ENCODE results near the gene PLOD2.
A peak's percentile ranks its signal among the peaks of the same experiment; 100 is the strongest.

Gene PLOD2

DNA sequence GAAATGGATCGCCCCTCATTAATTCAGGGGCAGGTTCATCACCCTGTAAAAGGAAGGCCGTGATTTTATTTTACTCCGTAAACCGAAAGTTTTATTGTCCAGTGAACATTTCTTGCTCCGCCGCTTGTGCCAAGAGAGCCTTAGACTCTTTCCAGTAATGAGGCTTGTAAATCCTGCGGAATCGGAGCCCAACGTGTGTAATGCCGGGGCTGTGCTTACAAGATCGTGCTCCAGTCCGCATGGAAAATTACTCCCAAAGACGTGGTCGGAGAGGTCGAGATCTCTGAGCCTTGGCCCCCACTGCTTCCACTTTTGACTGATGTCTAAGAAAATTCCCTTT is 649 bp upstream of the PLOD2 start:
- Histone ChIP-seq H3K4ac (ENCODE audit: low read depth in 1 of 2, low read length in 2 of 2) (peak overlapping the region; percentile 22 to 24), H2AK5ac (ENCODE audit: low read length, severe bottlenecking) (peak overlapping the region; percentile 13), H3K4me3 (ENCODE audit: insufficient read depth in 1 of 2, low read depth in 1 of 2, low read length in 2 of 2) (peak overlapping the region; percentile 91 to 95), H4K91ac (ENCODE audit: low read length) (peak overlapping the region; percentile 25), H2BK15ac (ENCODE audit: low read depth, poor library complexity, severe bottlenecking) (no peak overlapping the region), H3K27ac (ENCODE audit: low read length, poor library complexity, severe bottlenecking) (peak overlapping the region; percentile 84), H2BK12ac (ENCODE audit: low read length in 2 of 2) (peak overlapping the region; percentile 40 to 48), H3K14ac (ENCODE audit: low read length in 2 of 2) (no peak overlapping the region), H2AFZ (ENCODE audit: low read depth, low read length) (peak overlapping the region; percentile 68), H3K36me3 (ENCODE audit: control insufficient read depth in 1 of 2, insufficient read depth in 2 of 2, low read depth in 1 of 2, low read length in 2 of 2) (no peaks in the 10 kb centered on the region), H3K79me1 (replicated peaks; ENCODE audit: low read length, poor library complexity, severe bottlenecking) (peaks cover 3% of the 10 kb centered on the region), H4K8ac (ENCODE audit: low read length) (peak overlapping the region; percentile 89), H3K4me1 (ENCODE audit: control insufficient read depth, insufficient read depth, low read depth, low read length) (peaks cover 2% of the 10 kb centered on the region), H2BK5ac (ENCODE audit: low read depth, low read length, poor library complexity, severe bottlenecking) (no peak overlapping the region), H3K9ac (ENCODE audit: low read length) (peak overlapping the region; percentile 89), H3K18ac (ENCODE audit: low read depth in 1 of 2, low read length in 2 of 2) (peak overlapping the region; percentile 85 to 98), H3K27me3 (ENCODE audit: control insufficient read depth in 1 of 2, insufficient read depth in 1 of 2, low read length in 2 of 2) (no peaks in the 10 kb centered on the region), H3K9me3 (ENCODE audit: control insufficient read depth, low read length) (no peaks in the 10 kb centered on the region), H3K23ac (ENCODE audit: low read length in 2 of 2) (no peak overlapping the region), H3K4me2 (ENCODE audit: low read length, poor library complexity, severe bottlenecking) (peak overlapping the region; percentile 85), H2BK120ac (ENCODE audit: low read depth, low read length) (no peak overlapping the region)
- DNase-seq: peak; percentile 65
- whole genome bisulfite sequencing: 38% methylated on average over 12 of the region's 15 CpGs

- Histone ChIP-seq H4K8ac (ENCODE audit: low read length) (peak overlapping the region; percentile 74), H3K23ac (ENCODE audit: low read length in 2 of 2) (peak overlapping the region in 1 of 2 experiments; percentile 29), H3K9ac (ENCODE audit: low read length) (peak overlapping the region; percentile 89), H3K36me3 (ENCODE audit: control insufficient read depth in 1 of 2, insufficient read depth in 2 of 2, low read depth in 1 of 2, low read length in 2 of 2) (no peaks in the 10 kb centered on the region), H2BK5ac (ENCODE audit: low read depth, low read length, poor library complexity, severe bottlenecking) (no peak overlapping the region), H2BK15ac (ENCODE audit: low read depth, poor library complexity, severe bottlenecking) (peak overlapping the region; percentile 93), H3K4me2 (ENCODE audit: low read length, poor library complexity, severe bottlenecking) (peak overlapping the region; percentile 85), H4K91ac (ENCODE audit: low read length) (peak overlapping the region; percentile 93), H2BK12ac (ENCODE audit: low read length in 2 of 2) (peak overlapping the region in 1 of 2 experiments; percentile 68), H2AFZ (ENCODE audit: low read depth, low read length) (peak overlapping the region; percentile 68), H3K14ac (ENCODE audit: low read length in 2 of 2) (peak overlapping the region; percentile 63 to 79), H3K4me1 (ENCODE audit: control insufficient read depth, insufficient read depth, low read depth, low read length) (peaks cover 4% of the 10 kb centered on the region), H2AK5ac (ENCODE audit: low read length, severe bottlenecking) (no peak overlapping the region), H3K18ac (ENCODE audit: low read depth in 1 of 2, low read length in 2 of 2) (peak overlapping the region; percentile 85 to 98), H2BK120ac (ENCODE audit: low read depth, low read length) (no peak overlapping the region), H3K9me3 (ENCODE audit: control insufficient read depth, low read length) (no peaks in the 10 kb centered on the region), H3K4me3 (ENCODE audit: insufficient read depth in 1 of 2, low read depth in 1 of 2, low read length in 2 of 2) (peak overlapping the region; percentile 91 to 95), H3K79me1 (replicated peaks; ENCODE audit: low read length, poor library complexity, severe bottlenecking) (peaks cover 3% of the 10 kb centered on the region), H3K27me3 (ENCODE audit: control insufficient read depth in 1 of 2, insufficient read depth in 1 of 2, low read length in 2 of 2) (no peaks in the 10 kb centered on the region), H3K27ac (ENCODE audit: low read length, poor library complexity, severe bottlenecking) (peak overlapping the region; percentile 79), H3K4ac (ENCODE audit: low read depth in 1 of 2, low read length in 2 of 2) (peak overlapping the region; percentile 56 to 59)
- peak; percentile 84 for DNase-seq
- WGBS: under 1% methylated on average over 33 of the region's 35 CpGs
Observed at GRCh38 chr3:146160321-146160963, 542 bp downstream of the PLOD2 start.

DNA sequence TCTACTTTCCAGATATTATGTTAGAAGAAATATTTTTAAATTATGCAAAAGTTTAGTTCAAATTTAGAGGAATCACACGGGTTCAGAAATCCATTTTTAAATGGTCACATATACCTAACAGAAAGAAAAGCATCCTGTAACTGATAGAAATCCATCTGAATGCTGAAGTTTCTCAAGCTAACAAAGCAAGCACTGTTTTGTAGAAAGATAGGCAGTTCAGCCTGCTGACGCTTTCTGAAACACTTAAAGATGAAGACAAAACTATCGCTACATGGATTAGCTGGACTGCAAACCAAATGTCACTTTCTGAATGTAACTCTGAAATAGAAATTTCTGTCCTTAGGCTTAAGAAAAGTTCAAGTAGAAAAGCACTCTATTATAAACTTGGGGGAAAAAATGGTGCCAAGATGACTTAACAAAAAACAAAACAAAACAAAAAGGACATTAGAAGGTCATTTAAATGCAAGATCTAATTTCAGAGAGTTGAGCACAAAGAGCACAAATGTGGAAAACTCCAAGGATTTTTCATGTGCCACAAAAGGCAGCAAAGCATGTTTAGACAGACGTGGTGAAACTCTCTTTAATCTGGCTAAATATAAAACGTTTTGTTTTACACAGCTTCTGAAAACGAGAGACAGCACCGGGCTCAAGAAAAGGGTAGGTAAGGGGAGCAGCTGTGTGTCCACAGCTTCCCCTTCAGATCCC is 1.2 kb downstream of the PLOD2 start:
- H4K91ac ChIP-seq (ENCODE audit: low read length): no peak overlapping the region
- no peaks in the 10 kb centered on the region for H3K27me3 ChIP-seq (ENCODE audit: control insufficient read depth in 1 of 2, insufficient read depth in 1 of 2, low read length in 2 of 2)
- no peak overlapping the region for H2AK5ac ChIP-seq (ENCODE audit: low read length, severe bottlenecking)
- no peak overlapping the region for H2BK15ac ChIP-seq (ENCODE audit: low read depth, poor library complexity, severe bottlenecking)
- H3K18ac ChIP-seq (ENCODE audit: low read depth in 1 of 2, low read length in 2 of 2): peak overlapping the region in 1 of 2 experiments; percentile 85
- DNase-seq: no peak
- H3K4me1 ChIP-seq (ENCODE audit: control insufficient read depth, insufficient read depth, low read depth, low read length): peaks cover 4% of the 10 kb centered on the region
- H3K27ac ChIP-seq (ENCODE audit: low read length, poor library complexity, severe bottlenecking): peak overlapping the region; percentile 79
- H2BK5ac ChIP-seq (ENCODE audit: low read depth, low read length, poor library complexity, severe bottlenecking): peak overlapping the region; percentile 48
- no peak overlapping the region for H4K8ac ChIP-seq (ENCODE audit: low read length)
- H2BK12ac ChIP-seq (ENCODE audit: low read length in 2 of 2): no peak overlapping the region
- no peaks in the 10 kb centered on the region for H3K9me3 ChIP-seq (ENCODE audit: control insufficient read depth, low read length)
- no peak overlapping the region for H2AFZ ChIP-seq (ENCODE audit: low read depth, low read length)
- H3K14ac ChIP-seq (ENCODE audit: low read length in 2 of 2): no peak overlapping the region
- no peak overlapping the region for H3K23ac ChIP-seq (ENCODE audit: low read length in 2 of 2)
- H2BK120ac ChIP-seq (ENCODE audit: low read depth, low read length): no peak overlapping the region
- H3K4me2 ChIP-seq (ENCODE audit: low read length, poor library complexity, severe bottlenecking): peak overlapping the region; percentile 85
- peak overlapping the region; percentile 91 to 95 for H3K4me3 ChIP-seq (ENCODE audit: insufficient read depth in 1 of 2, low read depth in 1 of 2, low read length in 2 of 2)
- H3K36me3 ChIP-seq (ENCODE audit: control insufficient read depth in 1 of 2, insufficient read depth in 2 of 2, low read depth in 1 of 2, low read length in 2 of 2): no peaks in the 10 kb centered on the region
- H3K4ac ChIP-seq (ENCODE audit: low read depth in 1 of 2, low read length in 2 of 2): no peak overlapping the region
- peaks cover 3% of the 10 kb centered on the region for H3K79me1 ChIP-seq (replicated peaks; ENCODE audit: low read length, poor library complexity, severe bottlenecking)
- H3K9ac ChIP-seq (ENCODE audit: low read length): peak overlapping the region; percentile 89
- 33% methylated on average over 6 of the region's 7 CpGs for WGBS

DNA sequence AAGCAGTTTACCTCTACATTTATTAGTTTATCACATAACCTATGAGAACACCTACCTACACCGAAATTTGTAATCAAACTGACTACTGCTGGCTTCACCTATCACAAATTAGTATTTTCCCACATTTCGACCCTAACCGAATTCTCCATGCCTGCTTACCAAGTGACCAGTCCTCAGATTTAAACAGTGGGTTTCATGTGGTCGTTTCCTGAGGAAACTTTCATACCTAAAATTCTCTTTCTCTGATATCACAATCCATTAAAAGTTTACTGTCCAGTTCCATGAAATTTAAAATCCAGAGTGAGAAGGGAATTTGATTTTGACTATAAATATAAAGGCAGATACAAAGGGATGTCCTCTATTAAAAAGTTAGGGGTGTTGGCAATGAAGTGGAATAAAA is 1.9 kb downstream of the PLOD2 start:
- Histone ChIP-seq H3K9me3 (ENCODE audit: control insufficient read depth, low read length) (no peaks in the 10 kb centered on the region), H3K27me3 (ENCODE audit: control insufficient read depth in 1 of 2, insufficient read depth in 1 of 2, low read length in 2 of 2) (no peaks in the 10 kb centered on the region), H3K4me2 (ENCODE audit: low read length, poor library complexity, severe bottlenecking) (peak overlapping the region; percentile 23), H4K91ac (ENCODE audit: low read length) (no peak overlapping the region), H3K14ac (ENCODE audit: low read length in 2 of 2) (no peak overlapping the region), H3K36me3 (ENCODE audit: control insufficient read depth in 1 of 2, insufficient read depth in 2 of 2, low read depth in 1 of 2, low read length in 2 of 2) (no peaks in the 10 kb centered on the region), H2BK12ac (ENCODE audit: low read length in 2 of 2) (no peak overlapping the region), H2BK120ac (ENCODE audit: low read depth, low read length) (no peak overlapping the region), H2AK5ac (ENCODE audit: low read length, severe bottlenecking) (no peak overlapping the region), H3K18ac (ENCODE audit: low read depth in 1 of 2, low read length in 2 of 2) (no peak overlapping the region), H3K4me1 (ENCODE audit: control insufficient read depth, insufficient read depth, low read depth, low read length) (peaks cover 4% of the 10 kb centered on the region), H4K8ac (ENCODE audit: low read length) (no peak overlapping the region), H2BK5ac (ENCODE audit: low read depth, low read length, poor library complexity, severe bottlenecking) (no peak overlapping the region), H3K23ac (ENCODE audit: low read length in 2 of 2) (no peak overlapping the region), H3K4me3 (ENCODE audit: insufficient read depth in 1 of 2, low read depth in 1 of 2, low read length in 2 of 2) (peak overlapping the region in 1 of 2 experiments; percentile 95), H2BK15ac (ENCODE audit: low read depth, poor library complexity, severe bottlenecking) (no peak overlapping the region), H3K9ac (ENCODE audit: low read length) (peak overlapping the region; percentile 89), H3K79me1 (replicated peaks; ENCODE audit: low read length, poor library complexity, severe bottlenecking) (peaks cover 3% of the 10 kb centered on the region), H3K4ac (ENCODE audit: low read depth in 1 of 2, low read length in 2 of 2) (no peak overlapping the region), H3K27ac (ENCODE audit: low read length, poor library complexity, severe bottlenecking) (no peak overlapping the region), H2AFZ (ENCODE audit: low read depth, low read length) (no peak overlapping the region)
- WGBS: 53% methylated on average over 4 of the region's 4 CpGs
- DNase-seq: peak; percentile 28

Measured in mesenchymal stem cell (in vitro differentiated cells and primary cell).